IPS-18a (cell line): Measurements from ENCODE around the gene DDOST.
"Not testable (repeated sequence)": the region's sequence is repeated elsewhere in the genome, so short reads cannot be mapped to it uniquely, and the experiment has no call there.

Experiments used
- H3K27ac ChIP-seq: one replicate; pipeline ENCODE4 v1.5.1; 2013; ENCODE audit warnings: low read length
- H3K27me3 ChIP-seq: one replicate; pipeline ENCODE4 v1.6.1; 2013; ENCODE audit warnings: mild to moderate bottlenecking, low read length; ENCODE audit not compliant: control insufficient read depth, insufficient read depth
- H3K36me3 ChIP-seq: one replicate; pipeline ENCODE4 v1.6.1; 2013; ENCODE audit warnings: low read depth, low read length; ENCODE audit not compliant: control insufficient read depth
- H3K4me1 ChIP-seq: one replicate; pipeline ENCODE4 v1.6.1; 2013; ENCODE audit warnings: low read depth, low read length; ENCODE audit not compliant: control insufficient read depth
- H3K4me3 ChIP-seq: one replicate; pipeline ENCODE4 v1.5.1; 2013; ENCODE audit warnings: low read length
- H3K9ac ChIP-seq: one replicate; pipeline ENCODE4 v1.6.1; 2013; ENCODE audit warnings: mild to moderate bottlenecking, low read length, moderate library complexity
- H3K9me3 ChIP-seq: one replicate; pipeline ENCODE4 v1.6.1; 2013; ENCODE audit warnings: low read depth, low read length; ENCODE audit not compliant: control insufficient read depth

Gene DDOST

GRCh38 chr1:20686883-20687725 lies 25.9 kb upstream of the DDOST start:
- Histone ChIP-seq H3K9ac (no peak overlapping the region), H3K4me1 (no peaks in the 10 kb centered on the region), H3K4me3 (no peak overlapping the region), H3K36me3 (peaks cover 3% of the 10 kb centered on the region), H3K27ac (no peak overlapping the region), H3K9me3 (no peaks in the 10 kb centered on the region), H3K27me3 (no peaks in the 10 kb centered on the region)

- no peaks in the 10 kb centered on the region for H3K27me3 ChIP-seq
- no peak overlapping the region for H3K4me3 ChIP-seq
- no peak overlapping the region for H3K9ac ChIP-seq
- H3K4me1 ChIP-seq = no peaks in the 10 kb centered on the region
- no peaks in the 10 kb centered on the region for H3K9me3 ChIP-seq
- H3K27ac ChIP-seq = no peak overlapping the region
- H3K36me3 ChIP-seq = peaks cover 3% of the 10 kb centered on the region
Observed at GRCh38 chr1:20685741-20686140, 24.6 kb upstream of the DDOST start.

GRCh38 chr1:20685099-20685662 lies 24.0 kb upstream of the DDOST start:
- Histone ChIP-seq H3K27ac (no peak overlapping the region), H3K9ac (no peak overlapping the region), H3K27me3 (no peaks in the 10 kb centered on the region), H3K36me3 (peaks cover 3% of the 10 kb centered on the region), H3K4me3 (no peak overlapping the region), H3K9me3 (no peaks in the 10 kb centered on the region), H3K4me1 (no peaks in the 10 kb centered on the region)

GRCh38 chr1:20684651-20685050 lies 23.5 kb upstream of the DDOST start:
- H3K27ac ChIP-seq = no peak overlapping the region
- H3K9ac ChIP-seq = no peak overlapping the region
- no peaks in the 10 kb centered on the region for H3K4me1 ChIP-seq
- no peak overlapping the region for H3K4me3 ChIP-seq
- H3K27me3 ChIP-seq = no peaks in the 10 kb centered on the region
- no peaks in the 10 kb centered on the region for H3K9me3 ChIP-seq
- peaks cover 1% of the 10 kb centered on the region for H3K36me3 ChIP-seq

GRCh38 chr1:20684050-20684620 lies 23.0 kb upstream of the DDOST start:
- no peaks in the 10 kb centered on the region for H3K27me3 ChIP-seq
- H3K27ac ChIP-seq = no peak overlapping the region
- H3K4me3 ChIP-seq = no peak overlapping the region
- no peaks in the 10 kb centered on the region for H3K36me3 ChIP-seq
- H3K9me3 ChIP-seq = no peaks in the 10 kb centered on the region
- no peak overlapping the region for H3K9ac ChIP-seq
- H3K4me1 ChIP-seq = no peaks in the 10 kb centered on the region

- Histone ChIP-seq H3K4me1 (no peaks in the 10 kb centered on the region), H3K9ac (no peak overlapping the region), H3K27ac (no peak overlapping the region), H3K27me3 (no peaks in the 10 kb centered on the region), H3K4me3 (no peak overlapping the region), H3K36me3 (no peaks in the 10 kb centered on the region), H3K9me3 (no peaks in the 10 kb centered on the region)
Observed at GRCh38 chr1:20683614-20684013, 22.4 kb upstream of the DDOST start.

- Histone ChIP-seq H3K9me3 (no peaks in the 10 kb centered on the region), H3K27ac (no peak overlapping the region), H3K4me1 (no peaks in the 10 kb centered on the region), H3K4me3 (no peak overlapping the region), H3K27me3 (no peaks in the 10 kb centered on the region), H3K9ac (no peak overlapping the region), H3K36me3 (no peaks in the 10 kb centered on the region)
Observed at GRCh38 chr1:20682571-20683236, 21.5 kb upstream of the DDOST start.

- no peak overlapping the region for H3K9ac ChIP-seq
- H3K9me3 ChIP-seq = no peaks in the 10 kb centered on the region
- H3K36me3 ChIP-seq = no peaks in the 10 kb centered on the region
- no peak overlapping the region for H3K27ac ChIP-seq
- H3K27me3 ChIP-seq = no peaks in the 10 kb centered on the region
- H3K4me1 ChIP-seq = no peaks in the 10 kb centered on the region
- H3K4me3 ChIP-seq = no peak overlapping the region
Observed at GRCh38 chr1:20681999-20682398, 20.8 kb upstream of the DDOST start.

- H3K9me3 ChIP-seq = no peaks in the 10 kb centered on the region
- no peaks in the 10 kb centered on the region for H3K36me3 ChIP-seq
- H3K9ac ChIP-seq = no peak overlapping the region
- no peak overlapping the region for H3K27ac ChIP-seq
- H3K4me1 ChIP-seq = no peaks in the 10 kb centered on the region
- H3K27me3 ChIP-seq = no peaks in the 10 kb centered on the region
- H3K4me3 ChIP-seq = no peak overlapping the region
Observed at GRCh38 chr1:20680269-20680668, 19.1 kb upstream of the DDOST start.

- Histone ChIP-seq H3K27ac (no peak overlapping the region), H3K36me3 (no peaks in the 10 kb centered on the region), H3K27me3 (no peaks in the 10 kb centered on the region), H3K4me3 (no peak overlapping the region), H3K4me1 (no peaks in the 10 kb centered on the region), H3K9me3 (no peaks in the 10 kb centered on the region), H3K9ac (no peak overlapping the region)
Observed at GRCh38 chr1:20678599-20678998, 17.4 kb upstream of the DDOST start.

GRCh38 chr1:20673626-20674025 lies 12.5 kb upstream of the DDOST start:
- H3K9me3 ChIP-seq, H3K27ac ChIP-seq, H3K4me3 ChIP-seq, H3K27me3 ChIP-seq, H3K4me1 ChIP-seq, H3K36me3 ChIP-seq, H3K9ac ChIP-seq: not testable (repeated sequence)
